D341Med (cell line): ENCODE measurements around the gene ZKSCAN7.
"Not testable (repeated sequence)": the region's sequence is repeated elsewhere in the genome, so short reads cannot be mapped to it uniquely, and the experiment has no call there.

Source experiments
- DNase-seq: peaks from one replicate; pipeline ENCODE4 v3.0.0; 2012; ENCODE audit warnings: low spot score

ZKSCAN7 gene

GRCh38 chr3:44577354-44577952 is 22.5 kb downstream of the ZKSCAN7 start:
- not testable (repeated sequence) for DNase-seq

GRCh38 chr3:44578316-44578715 is 23.3 kb downstream of the ZKSCAN7 start:
- DNase-seq = not testable (repeated sequence)

- not testable (repeated sequence) for DNase-seq
These were observed 24.0 kb downstream of the ZKSCAN7 start for GRCh38 chr3:44578924-44579515.

- not testable (repeated sequence) for DNase-seq
These were observed 24.8 kb downstream of the ZKSCAN7 start for GRCh38 chr3:44579749-44580148.

- not testable (repeated sequence) for DNase-seq
These were observed 26.0 kb downstream of the ZKSCAN7 start for GRCh38 chr3:44580971-44581370.

- DNase-seq = peak; percentile 95
These were observed 29.9 kb downstream of the ZKSCAN7 start, which contains the start of gene ZNF660 for GRCh38 chr3:44584646-44585501. Gene ZNF660, plus strand, starts transcription at chr3:44584964. Its CDS starts 9,230 bp downstream, at chr3:44594194.

GRCh38 chr3:44596621-44597020 is 41.6 kb downstream of the ZKSCAN7 start:
- no peak for DNase-seq

- no peak for DNase-seq
These were observed 46.8 kb downstream of the ZKSCAN7 start for GRCh38 chr3:44601749-44602148.

GRCh38 chr3:44612678-44613077 is 57.7 kb downstream of the ZKSCAN7 start:
- no peak for DNase-seq
